K562 (cell line): Measurements from ENCODE around the gene TMEM191B.
"Not testable (repeated sequence)": the region's sequence is repeated elsewhere in the genome, so short reads cannot be mapped to it uniquely, and the experiment has no call there.

Source experiments
- CTCF ChIP-seq, 3 experiments: IDR thresholded peaks in 2 of 3; conservative IDR thresholded peaks in 1 of 3; 2 replicates each; pipeline ENCODE4 v1.5.1; 2011 to 2012; ENCODE audit warnings: low read length in 3 of 3, mild to moderate bottlenecking in 3 of 3, control low read depth in 2 of 3, improper control_type of control experiment in 1 of 3, inconsistent platforms in 1 of 3, low read depth in 1 of 3, mixed read lengths in 1 of 3, moderate library complexity in 1 of 3; ENCODE audit not compliant: insufficient read depth in 2 of 3
- EZH2 ChIP-seq: IDR thresholded peaks from 2 replicates; pipeline ENCODE4 v1.6.1; 2012; ENCODE audit warnings: low read depth, mild to moderate bottlenecking, inconsistent platforms, low read length, borderline replicate concordance
- MYC ChIP-seq, 2 experiments: fragments of 250-450 bp in 1 of 2; sonication (Bioruptor Pico) in 1 of 2; IDR thresholded peaks; 2 replicates each; pipeline versions ENCODE4 v1.5.1 to v1.6.1; 2012 to 2021; ENCODE audit warnings: low read depth in 2 of 2, borderline replicate concordance in 1 of 2, improper control_type of control experiment in 1 of 2, low read length in 1 of 2, mild to moderate bottlenecking in 1 of 2, moderate library complexity in 1 of 2
- NFRKB ChIP-seq: fragments of 450-650 bp; IDR thresholded peaks from 2 replicates; pipeline ENCODE4 v1.6.1; 2016; ENCODE audit warnings: low read depth
- POLR2AphosphoS2 ChIP-seq: IDR thresholded peaks from 2 replicates; pipeline ENCODE4 v1.6.1; 2012; ENCODE audit warnings: low read length, improper control_type of control experiment
- SNAPC5 ChIP-seq: fragments of 250-450 bp; sonication (Bioruptor Pico); IDR thresholded peaks from 2 replicates; pipeline ENCODE4 v1.8.0; 2021; ENCODE audit warnings: moderate library complexity, mild to moderate bottlenecking, inconsistent platforms
- USF1 ChIP-seq: sonication (generic); formaldehyde crosslinking; IDR thresholded peaks from 2 replicates; pipeline ENCODE4 v1.9.0; 2022; ENCODE audit warnings: mild to moderate bottlenecking, missing genetic modification reagents
- ZNF124 ChIP-seq: sonication (generic); formaldehyde crosslinking; IDR thresholded peaks from 2 replicates; pipeline ENCODE4 v1.8.1; 2022; ENCODE audit warnings: missing genetic modification reagents

GRCh38 chr22:18577847-18578246, 50.2 kb downstream of the TMEM191B start:
- not testable (repeated sequence) for TF ChIP-seq SNAPC5 (CRISPR knock-in tag); NFRKB; EZH2; MYC (IDR thresholded peaks at IDR 0.05; ENCODE audit: low read depth, low read length); MYC (CRISPR knock-in tag; IDR thresholded peaks at IDR 0.05; ENCODE audit: borderline replicate concordance, low read depth); ZNF124 (CRISPR knock-in tag); USF1 (CRISPR knock-in tag); POLR2AphosphoS2; CTCF (IDR thresholded peaks at IDR 0.05 in 2 of 3, conservative IDR thresholded peaks at IDR 0.05 in 1 of 3; ENCODE audit: insufficient read depth in 2 of 3, low read depth in 1 of 3, low read length in 3 of 3)
